ENCODE measurements around the gene SCN2B.

- TF ChIP-seq CTCF (IDR thresholded peaks at IDR 0.05): no peak
- no peak for TF ChIP-seq EP300 (IDR thresholded peaks at IDR 0.05)
- no peak for TF ChIP-seq POLR2A (IDR thresholded peaks at IDR 0.05; ENCODE audit: low read depth)
- no peak for TF ChIP-seq POLR2AphosphoS5 (IDR thresholded peaks at IDR 0.05)
Observed at GRCh38 chr11:118169300-118170140, 6.9 kb downstream of the SCN2B start.
